ENCODE data around the gene HTRA3.

Gene HTRA3

GRCh38 chr4:8224267-8224974, 45.1 kb upstream of the HTRA3 start:
- ChIA-PET POLR2A (no interaction called here), CTCF (interaction anchor here (1.4 to 2.1 kb wide), 3 partner anchors 18 to 178 kb away, joined by 4 to 11 read pairs (median 5); no protein-coding TSS in a partner anchor)
- H3K4me3 ChIP-seq (ENCODE audit: low read depth, low read length), result no peak overlapping the region
- DNase-seq (ENCODE audit: low read depth, low spot score), result no peak
- TF ChIP-seq, protein P1, sequence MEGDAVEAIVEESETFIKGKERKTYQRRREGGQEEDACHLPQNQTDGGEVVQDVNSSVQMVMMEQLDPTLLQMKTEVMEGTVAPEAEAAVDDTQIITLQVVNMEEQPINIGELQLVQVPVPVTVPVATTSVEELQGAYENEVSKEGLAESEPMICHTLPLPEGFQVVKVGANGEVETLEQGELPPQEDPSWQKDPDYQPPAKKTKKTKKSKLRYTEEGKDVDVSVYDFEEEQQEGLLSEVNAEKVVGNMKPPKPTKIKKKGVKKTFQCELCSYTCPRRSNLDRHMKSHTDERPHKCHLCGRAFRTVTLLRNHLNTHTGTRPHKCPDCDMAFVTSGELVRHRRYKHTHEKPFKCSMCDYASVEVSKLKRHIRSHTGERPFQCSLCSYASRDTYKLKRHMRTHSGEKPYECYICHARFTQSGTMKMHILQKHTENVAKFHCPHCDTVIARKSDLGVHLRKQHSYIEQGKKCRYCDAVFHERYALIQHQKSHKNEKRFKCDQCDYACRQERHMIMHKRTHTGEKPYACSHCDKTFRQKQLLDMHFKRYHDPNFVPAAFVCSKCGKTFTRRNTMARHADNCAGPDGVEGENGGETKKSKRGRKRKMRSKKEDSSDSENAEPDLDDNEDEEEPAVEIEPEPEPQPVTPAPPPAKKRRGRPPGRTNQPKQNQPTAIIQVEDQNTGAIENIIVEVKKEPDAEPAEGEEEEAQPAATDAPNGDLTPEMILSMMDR (IDR thresholded peaks at IDR 0.05; ENCODE audit: insufficient read depth, low read length, missing control alignments), result no peak

GRCh38 chr4:8224975-8225625, 44.5 kb upstream of the HTRA3 start:
- no peak overlapping the region for H3K4me3 ChIP-seq (ENCODE audit: low read depth, low read length)
- DNase-seq (ENCODE audit: low read depth, low spot score), result no peak
- ChIA-PET CTCF (interaction anchor here (1.5 to 5.2 kb wide), 4 partner anchors 17 to 178 kb away, joined by 4 to 26 read pairs (median 10); no protein-coding TSS in a partner anchor), POLR2A (no interaction called here)
- TF ChIP-seq, protein P1 (IDR thresholded peaks at IDR 0.05; ENCODE audit: insufficient read depth, low read length, missing control alignments), result no peak

DNA sequence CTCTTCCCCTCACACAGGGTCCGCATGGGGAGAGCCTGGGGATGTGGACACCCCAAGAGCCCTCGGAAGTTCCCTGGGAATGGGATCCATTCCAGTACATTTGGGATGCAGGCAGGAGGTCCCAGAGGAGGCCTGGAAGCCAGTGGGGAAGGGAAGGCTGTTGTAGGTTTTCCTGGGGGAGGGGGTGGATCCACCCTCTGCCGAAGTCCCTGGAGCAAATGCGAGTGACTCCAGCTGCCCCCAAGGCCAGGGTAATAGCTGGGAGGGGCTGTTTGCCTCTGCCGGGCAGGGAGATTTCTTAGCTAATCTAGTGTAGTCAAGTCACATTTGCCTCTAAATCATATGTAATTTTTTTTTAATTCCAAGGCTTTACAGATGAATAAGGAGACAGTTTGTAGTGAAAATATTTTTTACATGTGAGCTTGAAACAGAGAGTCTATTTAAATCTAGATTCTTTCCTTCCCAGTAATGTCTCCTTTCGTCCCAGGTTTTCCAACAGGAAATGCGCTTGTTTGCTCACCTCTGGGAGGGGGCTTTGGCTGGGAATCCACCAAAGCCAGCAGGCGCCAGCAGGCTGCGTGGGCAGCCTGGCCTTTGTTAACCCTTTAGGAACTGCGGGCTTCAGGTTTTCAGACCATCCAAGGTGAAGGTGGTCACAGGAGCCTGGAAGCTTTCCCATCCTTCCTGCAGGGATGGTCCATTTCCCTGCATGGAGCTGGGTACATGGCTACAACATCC, 43.7 kb upstream of the HTRA3 start:
- DNase-seq (ENCODE audit: low read depth, low spot score), result no peak
- ChIA-PET POLR2A (no interaction called here), CTCF (interaction anchor here (1.2 to 5.2 kb wide), 5 partner anchors 11 to 194 kb away, joined by 3 to 26 read pairs (median 8); no protein-coding TSS in a partner anchor)
- TF ChIP-seq, protein P1 (IDR thresholded peaks at IDR 0.05; ENCODE audit: insufficient read depth, low read length, missing control alignments), result no peak
- H3K4me3 ChIP-seq (ENCODE audit: low read depth, low read length), result no peak overlapping the region

DNA sequence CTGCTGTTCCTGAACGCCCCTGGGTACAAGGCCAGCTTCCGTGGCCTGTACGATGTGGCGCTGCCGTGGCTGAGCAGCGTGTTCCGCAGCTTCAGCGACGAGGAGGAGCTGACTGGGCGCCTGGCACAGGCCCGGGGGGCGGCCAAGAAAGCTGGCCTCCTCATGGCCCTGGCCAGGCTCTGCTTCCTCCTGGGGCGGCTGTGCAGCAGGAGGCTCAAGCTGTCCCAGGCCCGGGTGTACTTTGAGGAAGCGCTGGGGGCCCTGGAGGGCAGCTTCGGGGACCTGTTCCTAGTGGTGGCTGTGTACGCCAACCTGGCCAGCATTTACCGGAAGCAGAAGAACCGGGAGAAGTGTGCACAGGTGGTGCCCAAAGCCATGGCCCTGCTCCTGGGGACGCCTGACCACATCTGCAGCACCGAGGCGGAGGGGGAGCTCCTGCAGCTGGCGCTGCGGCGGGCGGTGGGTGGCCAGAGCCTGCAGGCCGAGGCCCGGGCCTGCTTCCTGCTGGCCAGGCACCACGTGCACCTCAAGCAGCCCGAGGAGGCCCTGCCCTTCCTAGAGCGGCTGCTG, 42.3 kb upstream of the HTRA3 start:
- H3K4me3 ChIP-seq (ENCODE audit: low read depth, low read length), result no peak overlapping the region
- DNase-seq (ENCODE audit: low read depth, low spot score), result no peak
- ChIA-PET CTCF (interaction anchor here (0.6 to 5.2 kb wide), 7 partner anchors 9 to 179 kb away, joined by 3 to 26 read pairs (median 7); no protein-coding TSS in a partner anchor), POLR2A (no interaction called here)
- TF ChIP-seq, protein P1 (IDR thresholded peaks at IDR 0.05; ENCODE audit: insufficient read depth, low read length, missing control alignments), result no peak

GRCh38 chr4:8227771-8228318, 41.7 kb upstream of the HTRA3 start:
- POLR2A ChIA-PET, result no interaction called here
- CTCF ChIA-PET, result interaction anchor here (1.6 to 5.2 kb wide), 6 partner anchors 10 to 180 kb away, joined by 3 to 26 read pairs (median 7); no protein-coding TSS in a partner anchor
- no peak for DNase-seq (ENCODE audit: low read depth, low spot score)
- TF ChIP-seq, protein P1 (IDR thresholded peaks at IDR 0.05; ENCODE audit: insufficient read depth, low read length, missing control alignments), result no peak
- H3K4me3 ChIP-seq (ENCODE audit: low read depth, low read length), result no peak overlapping the region

All from AG04449 (cell line).